Mammary epithelial cell (primary cell): ENCODE results near the gene GAK.

Source experiments
- CTCF ChIP-seq, 2 donors: IDR thresholded peaks in 1 of 2; conservative IDR thresholded peaks in 1 of 2; 2 replicates each; pipeline ENCODE4 v1.5.1; 2011 to 2012; ENCODE audit warnings: inconsistent platforms in 2 of 2, low read length in 2 of 2, mild to moderate bottlenecking in 2 of 2, control low read depth in 1 of 2, low read depth in 1 of 2; ENCODE audit not compliant: insufficient read depth in 1 of 2; ENCODE audit errors: extremely low read depth in 1 of 2
- EZH2 ChIP-seq: IDR thresholded peaks from 2 replicates; pipeline ENCODE4 v1.6.1; 2012; ENCODE audit warnings: low read length, inconsistent platforms, borderline replicate concordance

DNA sequence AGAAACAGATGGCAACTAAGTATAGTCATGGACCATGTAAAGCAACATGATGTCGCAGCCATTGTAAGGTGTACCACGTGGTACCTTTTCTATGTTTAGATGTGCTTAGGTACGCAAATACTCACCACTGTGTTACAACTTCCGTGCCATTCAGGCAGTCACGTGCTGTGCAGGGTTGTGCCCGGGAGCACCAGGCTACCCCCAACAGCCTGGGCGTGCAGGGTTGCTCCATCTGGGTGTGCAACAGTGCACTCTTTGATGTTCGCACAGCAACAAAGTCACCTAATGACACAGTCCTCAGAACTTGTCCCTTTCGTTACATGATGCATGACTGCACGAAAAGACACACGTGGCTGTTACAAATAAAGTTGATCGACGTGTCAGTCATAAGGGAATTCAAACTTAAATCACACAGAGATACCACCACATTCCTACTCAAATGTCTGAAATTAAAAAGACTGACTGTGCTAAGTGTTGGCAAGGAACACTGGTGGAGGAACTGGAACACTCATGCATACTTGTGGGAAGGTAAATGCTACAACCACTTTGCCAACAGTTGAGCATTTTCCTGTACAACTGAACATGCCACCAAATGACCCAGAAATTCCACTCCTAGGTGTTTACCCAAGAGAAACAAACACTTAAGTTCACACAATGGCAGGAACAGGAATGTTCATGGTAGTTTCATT, 130.5 kb downstream of the GAK start:
- TF ChIP-seq EZH2 = no peak
- TF ChIP-seq CTCF (conservative IDR thresholded peaks at IDR 0.05 in 1 of 2, IDR thresholded peaks at IDR 0.05 in 1 of 2; ENCODE audit: extremely low read depth in 1 of 2, insufficient read depth in 1 of 2, low read depth in 1 of 2, low read length in 2 of 2) = no peak
